Measurements from ENCODE around the gene DUSP22.

GRCh38 chr6:300026-300425 lies 7.7 kb downstream of the DUSP22 start:
- no peak for TF ChIP-seq CTCF (conservative IDR thresholded peaks at IDR 0.05)
- TF ChIP-seq ZFX (IDR thresholded peaks at IDR 0.05) = no peak
